GM12873 (cell line): Measurements from ENCODE around the gene MYOCD.

Source experiments
- CTCF ChIP-seq: IDR thresholded peaks from 2 replicates; pipeline ENCODE4 v1.5.1; 2012; ENCODE audit warnings: low read depth, mild to moderate bottlenecking, moderate library complexity, low read length, control low read depth; ENCODE audit not compliant: insufficient read depth; ENCODE audit errors: missing control alignments

MYOCD gene

GRCh38 chr17:12744298-12744697 is 78.6 kb downstream of the MYOCD start:
- no peak for TF ChIP-seq CTCF

- no peak for TF ChIP-seq CTCF
Measured at GRCh38 chr17:12744786-12745185, 79.1 kb downstream of the MYOCD start.

GRCh38 chr17:12745486-12745885 is 79.8 kb downstream of the MYOCD start:
- no peak for TF ChIP-seq CTCF

- no peak for TF ChIP-seq CTCF
Measured at GRCh38 chr17:12756786-12757185, 91.1 kb downstream of the MYOCD start.

- no peak for TF ChIP-seq CTCF
Measured at GRCh38 chr17:12759090-12759489, 93.4 kb downstream of the MYOCD start.

- no peak for TF ChIP-seq CTCF
Measured at GRCh38 chr17:12765548-12765947, 99.9 kb downstream of the MYOCD start.

- no peak for TF ChIP-seq CTCF
Measured at GRCh38 chr17:12768255-12768654, 102.6 kb downstream of the MYOCD start.

- no peak for TF ChIP-seq CTCF
Measured at GRCh38 chr17:12769981-12770380, 104.3 kb downstream of the MYOCD start.
